Measurements from ENCODE around the gene C13orf42.

- TF ChIP-seq POLR2A (IDR thresholded peaks at IDR 0.05) (no peak), CTCF (IDR thresholded peaks at IDR 0.05) (no peak)
These were observed 47.3 kb upstream of the C13orf42 start for GRCh38 chr13:51158365-51158764.
